ENCODE results near the gene C5AR1. TPM values are rescaled to one million over a fixed set of nuclear protein-coding genes. Genes with fewer than 3 reads are reported as not detected.
A peak's percentile ranks its signal among the peaks of the same experiment; 100 is the strongest.

C5AR1 gene
- total and polyA plus RNA-seq, 9 of the 15 experiments (the other 6 are each of a cell fraction or from before 2014, with no cell fraction given): 0.06 to 1.6 (median 0.28) TPM; not detected in 3

- H3K27me3 ChIP-seq (ENCODE audit: control insufficient read depth in 2 of 2, insufficient read depth in 2 of 2, low read length in 2 of 2): no peaks in the 10 kb centered on the region
- no peaks in the 10 kb centered on the region for H3K79me2 ChIP-seq (ENCODE audit: control insufficient read depth, insufficient read depth, low read length)
- POLR2A ChIA-PET: interaction anchor here (1.0 to 1.3 kb wide), 2 partner anchors 9 to 11 kb away, joined by 3 to 5 read pairs; no protein-coding TSS in a partner anchor
- BruUV-seq (replicated peaks): no TSS peak
- peak overlapping the region in 1 of 2 experiments; percentile 50; a peak in 1 of 4 replicates for H3K9ac ChIP-seq (ENCODE audit: insufficient read depth in 1 of 2, low read depth in 2 of 2, low read length in 2 of 2)
- no peaks in the 10 kb centered on the region for H3K9me3 ChIP-seq (replicated peaks; ENCODE audit: control insufficient read depth, insufficient read depth, low read depth, low read length)
- WGBS (ENCODE audit: insufficient coverage, low coverage, missing lambda C conversion rate): 92% methylated on average over 9 of the region's 9 CpGs
- FAIRE-seq: no peak
- no peaks in the 10 kb centered on the region for H4K20me1 ChIP-seq (replicated peaks; ENCODE audit: control insufficient read depth, insufficient read depth, low read length)
- no peak overlapping the region for H3K4me2 ChIP-seq (ENCODE audit: insufficient read depth, low read length)
- TF ChIP-seq RBFOX2 (IDR thresholded peaks at IDR 0.05; ENCODE audit: low read depth, low read length): peak; percentile 41; the same call in 1 of the 2 replicates
- no peak for TF ChIP-seq TRIM24 (IDR thresholded peaks at IDR 0.05)
- no peak overlapping the region for H3K4me3 ChIP-seq
- in situ Hi-C loops (cut with MboI): no loop called here
- intact Hi-C loops (cut with micrococcal nuclease): no loop called here
- peaks cover 80% of the 10 kb centered on the region; the same call in 2 of the 3 replicates for H3K36me3 ChIP-seq (ENCODE audit: control insufficient read depth, insufficient read depth, low read length)
- CTCF ChIA-PET (ENCODE audit: low intra/inter-chr PET ratio): no interaction called here
- peaks cover 3% of the 10 kb centered on the region for H3K9me1 ChIP-seq (ENCODE audit: control insufficient read depth, insufficient read depth, low read length)
- no peak overlapping the region for H3K27ac ChIP-seq (ENCODE audit: extremely low read depth, low read depth, low read length)
- no peak for DNase-seq (ENCODE audit: extremely low read depth in 1 of 4, low spot score in 3 of 4)
- H2AFZ ChIP-seq (ENCODE audit: low read depth, low read length): no peak overlapping the region
- ATAC-seq: no peak
- peaks cover 0 to 5% of the 10 kb centered on the region in 2 experiments; a peak in 2 of 5 replicates for H3K4me1 ChIP-seq (replicated peaks in 1 of 2; ENCODE audit: control insufficient read depth in 2 of 2, insufficient read depth in 2 of 2, low read length in 2 of 2)
Observed at GRCh38 chr19:47371261-47371660, 61.6 kb downstream of the C5AR1 start.

Other genes starting within 250 kb of the C5AR1 start
Only the 7 nearest of the 11 such genes appear.
- 25.2 and 26.9 TPM in 2 replicates for gene BBC3, start 78.7 kb upstream of the C5AR1 start, total RNA-seq (2014; rRNA removed)
- 3.5 and 4.1 TPM in 2 replicates for gene BBC3, start 78.7 kb upstream of the C5AR1 start, total RNA-seq (2014; rRNA removed; fragmentation: Illumina TruSeq; extraction: Trizol)
- gene BBC3, start 78.7 kb upstream of the C5AR1 start, total RNA-seq (2015; rRNA removed; fragmentation: Illumina TruSeq; extraction: Trizol): 5.3 and 5.4 TPM in 2 replicates
- gene BBC3, start 78.7 kb upstream of the C5AR1 start, total RNA-seq (2021): 20.3 and 30.7 TPM in 2 replicates
- 4.8 and 4.9 TPM in 2 replicates for gene BBC3, start 78.7 kb upstream of the C5AR1 start, polyA plus RNA-seq (2011; rRNA removed)
- gene BBC3, start 78.7 kb upstream of the C5AR1 start, polyA plus RNA-seq (2014; fragmentation: Illumina TruSeq; extraction: Trizol): 2.0 and 11.7 TPM in 2 replicates
- gene BBC3, start 78.7 kb upstream of the C5AR1 start, polyA plus RNA-seq (2014; fragmentation: Nextera tagmentation; extraction: Ambion mirVana): under 1 TPM; 0.15 to 0.32 TPM
- gene BBC3, start 78.7 kb upstream of the C5AR1 start, polyA plus RNA-seq (2014; rRNA removed): 21.6 and 22.5 TPM in 2 replicates
- 21.1 and 22.7 TPM in 2 replicates for gene CCDC9, start 53.3 kb upstream of the C5AR1 start, total RNA-seq (2014; rRNA removed)
- 5.5 and 6.5 TPM in 2 replicates for gene CCDC9, start 53.3 kb upstream of the C5AR1 start, total RNA-seq (2014; rRNA removed; fragmentation: Illumina TruSeq; extraction: Trizol)
- gene CCDC9, start 53.3 kb upstream of the C5AR1 start, total RNA-seq (2015; rRNA removed; fragmentation: Illumina TruSeq; extraction: Trizol): 8.4 and 9.6 TPM in 2 replicates
- 29.3 and 38.6 TPM in 2 replicates for gene CCDC9, start 53.3 kb upstream of the C5AR1 start, total RNA-seq (2021)
- gene CCDC9, start 53.3 kb upstream of the C5AR1 start, polyA plus RNA-seq (2011; rRNA removed): 4.8 and 5.3 TPM in 2 replicates
- 19.5 and 21.6 TPM in 2 replicates for gene CCDC9, start 53.3 kb upstream of the C5AR1 start, polyA plus RNA-seq (2014; fragmentation: Illumina TruSeq; extraction: Trizol)
- gene CCDC9, start 53.3 kb upstream of the C5AR1 start, polyA plus RNA-seq (2014; fragmentation: Nextera tagmentation; extraction: Ambion mirVana): under 1 TPM; 0.23 to 0.57 TPM
- gene CCDC9, start 53.3 kb upstream of the C5AR1 start, polyA plus RNA-seq (2014; rRNA removed): 27.9 and 31.8 TPM in 2 replicates
- 11.3 and 15.0 TPM in 2 replicates for gene INAFM1, start 35.0 kb upstream of the C5AR1 start, total RNA-seq (2014; rRNA removed)
- gene INAFM1, start 35.0 kb upstream of the C5AR1 start, total RNA-seq (2014; rRNA removed; fragmentation: Illumina TruSeq; extraction: Trizol): 0.95 and 1.2 TPM in 2 replicates
- 2.1 and 2.3 TPM in 2 replicates for gene INAFM1, start 35.0 kb upstream of the C5AR1 start, total RNA-seq (2015; rRNA removed; fragmentation: Illumina TruSeq; extraction: Trizol)
- 26.6 and 30.9 TPM in 2 replicates for gene INAFM1, start 35.0 kb upstream of the C5AR1 start, total RNA-seq (2021)
- 3.1 and 7.8 TPM in 2 replicates for gene INAFM1, start 35.0 kb upstream of the C5AR1 start, polyA plus RNA-seq (2011; rRNA removed)
- 4.6 and 8.8 TPM in 2 replicates for gene INAFM1, start 35.0 kb upstream of the C5AR1 start, polyA plus RNA-seq (2014; fragmentation: Illumina TruSeq; extraction: Trizol)
- gene INAFM1, start 35.0 kb upstream of the C5AR1 start, polyA plus RNA-seq (2014; fragmentation: Nextera tagmentation; extraction: Ambion mirVana): under 1 TPM; 0.71 to 0.87 TPM
- gene INAFM1, start 35.0 kb upstream of the C5AR1 start, polyA plus RNA-seq (2014; rRNA removed): 21.8 and 27.1 TPM in 2 replicates
- 0.78 and 1.1 TPM in 2 replicates for gene C5AR2, start 22.3 kb downstream of the C5AR1 start, total RNA-seq (2014; rRNA removed)
- gene C5AR2, start 22.3 kb downstream of the C5AR1 start, total RNA-seq (2014; rRNA removed; fragmentation: Illumina TruSeq; extraction: Trizol): 0.07 and 0.13 TPM in 2 replicates
- gene C5AR2, start 22.3 kb downstream of the C5AR1 start, total RNA-seq (2015; rRNA removed; fragmentation: Illumina TruSeq; extraction: Trizol): 0.04 and 0.15 TPM in 2 replicates
- gene C5AR2, start 22.3 kb downstream of the C5AR1 start, total RNA-seq (2021): 0.51 and 0.63 TPM in 2 replicates
- 0.15 and 0.21 TPM in 2 replicates for gene C5AR2, start 22.3 kb downstream of the C5AR1 start, polyA plus RNA-seq (2011; rRNA removed)
- 0.10 and 0.28 TPM in 2 replicates for gene C5AR2, start 22.3 kb downstream of the C5AR1 start, polyA plus RNA-seq (2014; fragmentation: Illumina TruSeq; extraction: Trizol)
- gene C5AR2, start 22.3 kb downstream of the C5AR1 start, polyA plus RNA-seq (2014; fragmentation: Nextera tagmentation; extraction: Ambion mirVana): under 1 TPM; 0.01 to 0.13 TPM
- 0.24 and 0.43 TPM in 2 replicates for gene C5AR2, start 22.3 kb downstream of the C5AR1 start, polyA plus RNA-seq (2014; rRNA removed)
- gene DHX34, start 39.5 kb downstream of the C5AR1 start, total RNA-seq (2014; rRNA removed): 32.9 and 39.8 TPM in 2 replicates
- 8.7 and 10.8 TPM in 2 replicates for gene DHX34, start 39.5 kb downstream of the C5AR1 start, total RNA-seq (2014; rRNA removed; fragmentation: Illumina TruSeq; extraction: Trizol)
- gene DHX34, start 39.5 kb downstream of the C5AR1 start, total RNA-seq (2015; rRNA removed; fragmentation: Illumina TruSeq; extraction: Trizol): 15.0 and 15.9 TPM in 2 replicates
- 42.0 and 42.6 TPM in 2 replicates for gene DHX34, start 39.5 kb downstream of the C5AR1 start, total RNA-seq (2021)
- 9.6 and 13.9 TPM in 2 replicates for gene DHX34, start 39.5 kb downstream of the C5AR1 start, polyA plus RNA-seq (2011; rRNA removed)
- 16.1 and 24.9 TPM in 2 replicates for gene DHX34, start 39.5 kb downstream of the C5AR1 start, polyA plus RNA-seq (2014; fragmentation: Illumina TruSeq; extraction: Trizol)
- gene DHX34, start 39.5 kb downstream of the C5AR1 start, polyA plus RNA-seq (2014; fragmentation: Nextera tagmentation; extraction: Ambion mirVana): under 1 TPM; 0.36 to 0.41 TPM
- gene DHX34, start 39.5 kb downstream of the C5AR1 start, polyA plus RNA-seq (2014; rRNA removed): 29.1 and 30.1 TPM in 2 replicates
- gene MEIS3, start 109.7 kb downstream of the C5AR1 start, total RNA-seq (2014; rRNA removed): 0.18 and 0.33 TPM in 2 replicates
- 0.32 and 0.36 TPM in 2 replicates for gene MEIS3, start 109.7 kb downstream of the C5AR1 start, total RNA-seq (2014; rRNA removed; fragmentation: Illumina TruSeq; extraction: Trizol)
- gene MEIS3, start 109.7 kb downstream of the C5AR1 start, total RNA-seq (2015; rRNA removed; fragmentation: Illumina TruSeq; extraction: Trizol): 0.11 and 0.19 TPM in 2 replicates
- gene MEIS3, start 109.7 kb downstream of the C5AR1 start, total RNA-seq (2021): 0.67 and 0.71 TPM in 2 replicates
- gene MEIS3, start 109.7 kb downstream of the C5AR1 start, polyA plus RNA-seq (2011; rRNA removed): 0.21 and 0.80 TPM in 2 replicates
- gene MEIS3, start 109.7 kb downstream of the C5AR1 start, polyA plus RNA-seq (2014; fragmentation: Illumina TruSeq; extraction: Trizol): 0.28 and 0.46 TPM in 2 replicates
- gene MEIS3, start 109.7 kb downstream of the C5AR1 start, polyA plus RNA-seq (2014; fragmentation: Nextera tagmentation; extraction: Ambion mirVana): under 1 TPM in 1 of 2 experiments, not detected in 1; 0.06 TPM
- 0.74 and 0.80 TPM in 2 replicates for gene MEIS3, start 109.7 kb downstream of the C5AR1 start, polyA plus RNA-seq (2014; rRNA removed)
- 0.64 and 0.86 TPM in 2 replicates for gene SLC8A2, start 162.0 kb downstream of the C5AR1 start, total RNA-seq (2014; rRNA removed)
- gene SLC8A2, start 162.0 kb downstream of the C5AR1 start, total RNA-seq (2014; rRNA removed; fragmentation: Illumina TruSeq; extraction: Trizol): 0.10 and 0.15 TPM in 2 replicates
- 0.30 TPM in 1 of 2 replicates, not detected in the other for gene SLC8A2, start 162.0 kb downstream of the C5AR1 start, total RNA-seq (2015; rRNA removed; fragmentation: Illumina TruSeq; extraction: Trizol)
- 0.60 and 0.66 TPM in 2 replicates for gene SLC8A2, start 162.0 kb downstream of the C5AR1 start, total RNA-seq (2021)
- 0.09 and 0.17 TPM in 2 replicates for gene SLC8A2, start 162.0 kb downstream of the C5AR1 start, polyA plus RNA-seq (2011; rRNA removed)
- gene SLC8A2, start 162.0 kb downstream of the C5AR1 start, polyA plus RNA-seq (2014; fragmentation: Illumina TruSeq; extraction: Trizol): 0.07 and 0.43 TPM in 2 replicates
- gene SLC8A2, start 162.0 kb downstream of the C5AR1 start, polyA plus RNA-seq (2014; fragmentation: Nextera tagmentation; extraction: Ambion mirVana): not detected
- 0.18 and 0.32 TPM in 2 replicates for gene SLC8A2, start 162.0 kb downstream of the C5AR1 start, polyA plus RNA-seq (2014; rRNA removed)

Measured in K562 (cell line).